NCI-H187 (cell line): ENCODE measurements around the gene MYT1.
"Not testable (repeated sequence)": the region's sequence is repeated elsewhere in the genome, so short reads cannot be mapped to it uniquely, and the experiment has no call there.

Experiments used
- DNase-seq, 2 experiments: peaks; one replicate each; lab custom pipeline; 2025; lab: John Stamatoyannopoulos, UW

MYT1 gene

DNA sequence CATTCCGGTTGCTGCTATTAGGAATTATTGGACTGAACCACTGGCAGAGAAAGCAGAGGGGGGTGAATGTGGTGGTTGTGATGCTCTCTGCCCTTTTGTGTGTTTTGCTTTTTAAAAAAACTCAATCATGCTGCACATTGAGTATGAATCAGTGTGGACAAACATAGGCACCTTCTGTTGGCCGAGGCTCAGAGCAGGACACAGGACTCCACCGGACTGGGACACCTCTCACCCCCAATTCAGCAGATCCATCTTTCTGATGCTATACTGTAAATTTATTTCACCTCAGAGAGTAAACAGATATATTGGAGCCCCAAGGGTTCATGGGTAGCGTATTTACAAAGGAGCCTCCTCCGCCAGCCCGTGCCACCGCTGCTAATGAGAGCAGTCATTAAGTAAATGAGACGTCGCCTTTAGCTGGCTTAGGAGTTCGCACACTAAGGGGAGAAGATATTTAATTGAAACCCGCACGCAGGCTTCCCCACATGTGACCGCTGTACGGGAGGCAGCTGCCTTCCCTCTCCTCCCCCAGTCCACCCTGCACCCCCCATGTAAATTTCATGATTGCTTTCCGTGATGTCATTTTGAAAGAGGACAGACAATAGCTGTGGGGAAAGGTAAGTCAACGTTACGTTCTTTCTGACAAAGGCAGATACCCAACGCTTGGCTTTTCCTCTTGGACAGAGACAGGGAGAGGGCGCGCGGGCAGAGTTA, at the start of gene MYT1:
TSS of gene MYT1 (plus strand) at position 330 of the 714 bp plus-strand sequence. CDS start 34,410 bp downstream, outside the sequence.
- DNase-seq: peak; percentile 68 to 92

DNA sequence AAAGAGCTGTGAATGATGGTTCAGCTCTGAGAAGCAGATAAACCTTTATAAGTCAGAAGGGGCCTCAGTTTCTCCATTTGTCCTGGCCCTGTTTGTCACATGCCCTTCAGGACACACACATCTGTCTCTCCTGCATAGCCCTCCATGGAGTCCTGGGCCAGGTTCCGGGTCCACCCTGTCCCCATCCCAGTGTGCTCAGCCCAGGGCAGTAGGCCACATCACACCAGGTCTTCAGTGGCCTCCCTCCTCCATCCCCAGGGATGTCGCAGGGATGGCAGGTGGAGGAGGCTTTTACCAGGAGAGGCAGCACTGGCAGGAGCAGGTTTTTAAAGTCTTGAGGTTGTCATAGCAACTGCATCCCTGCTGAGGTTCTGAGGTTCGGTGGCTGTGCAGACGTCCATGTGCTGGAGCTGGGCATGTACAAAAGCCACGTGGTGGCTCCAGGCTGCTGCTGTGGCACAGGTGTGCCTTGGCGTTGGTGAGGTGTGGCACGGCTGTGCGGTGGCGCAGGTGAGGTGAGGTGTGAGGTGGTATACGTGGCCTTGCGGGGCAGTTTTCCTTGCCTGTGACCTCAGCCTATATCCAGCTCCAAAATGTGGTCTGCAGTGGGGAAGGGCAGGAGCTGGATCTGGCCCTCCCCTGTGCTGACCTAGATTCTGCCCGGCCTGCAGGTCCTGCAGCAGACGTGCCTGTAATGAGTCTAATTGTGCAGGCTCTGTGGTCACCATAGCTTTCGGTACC, 48.9 kb upstream of the MYT1 start:
- peak; percentile 20 to 45 for DNase-seq

DNA sequence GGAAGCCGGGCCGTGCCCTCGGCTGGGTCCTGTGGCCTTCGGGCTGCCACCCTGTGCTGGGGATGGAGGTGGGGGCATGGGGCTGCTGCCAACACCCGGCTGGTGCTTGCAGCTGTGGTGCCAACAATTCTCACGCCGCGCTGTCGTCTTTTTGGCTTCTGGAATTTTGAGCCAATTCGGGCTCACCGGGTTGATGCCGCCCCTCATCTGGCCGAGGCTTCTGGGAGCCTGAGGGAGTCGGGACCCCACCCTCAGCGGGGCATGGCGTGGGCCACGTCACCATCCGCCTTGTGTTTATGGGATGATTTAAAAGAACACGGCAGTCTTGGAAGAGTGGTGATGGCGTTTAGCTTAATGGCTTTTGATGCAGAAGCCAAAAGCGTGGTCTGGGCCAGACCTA, 48.2 kb upstream of the MYT1 start:
- DNase-seq: no peak

DNA sequence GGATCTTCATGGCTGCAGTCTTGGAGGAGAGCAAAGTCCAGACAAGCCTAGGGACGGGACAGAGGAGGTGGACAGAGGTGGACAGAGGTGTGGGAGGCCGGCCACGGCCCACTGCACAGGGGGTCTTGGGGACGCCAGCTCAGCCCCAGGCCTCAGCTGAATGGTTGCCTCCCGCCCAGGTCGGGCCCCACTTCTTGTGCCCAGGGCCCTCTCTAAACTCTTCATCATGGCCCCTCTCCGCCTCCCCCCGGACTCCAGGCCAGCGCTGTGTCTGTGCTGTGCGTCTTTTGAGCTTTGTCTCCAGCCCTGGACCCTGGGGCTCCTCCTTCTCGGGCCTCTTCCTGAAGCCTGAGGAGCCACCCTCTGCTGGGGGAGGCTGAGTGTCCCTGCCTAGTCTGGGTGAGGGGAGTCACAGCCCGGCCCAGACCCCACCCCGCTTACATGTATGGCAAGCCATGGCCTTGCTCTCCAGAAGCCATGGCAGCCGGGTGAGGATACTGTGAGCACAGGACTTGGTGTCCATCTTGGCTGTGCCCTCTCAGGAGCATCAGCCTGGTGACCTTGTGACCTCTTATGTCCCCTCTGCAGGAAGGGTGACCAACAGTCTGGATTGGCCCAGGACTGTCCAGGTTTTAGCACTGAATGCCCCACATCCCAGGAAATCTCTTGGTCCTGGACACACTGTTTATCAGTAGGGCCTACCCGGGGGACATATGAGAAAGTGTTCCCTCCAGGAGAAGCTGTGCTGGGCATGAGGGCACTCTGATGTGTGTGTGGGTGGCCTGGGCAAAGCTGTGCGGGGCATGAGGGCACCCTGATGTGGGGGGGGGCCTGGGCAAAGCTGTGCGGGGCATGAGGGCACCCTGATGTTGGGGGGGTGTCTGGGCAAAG, 47.5 kb upstream of the MYT1 start:
- no peak for DNase-seq

GRCh38 chr20:64117432-64117777, 46.8 kb upstream of the MYT1 start:
- DNase-seq: not testable (repeated sequence)

DNA sequence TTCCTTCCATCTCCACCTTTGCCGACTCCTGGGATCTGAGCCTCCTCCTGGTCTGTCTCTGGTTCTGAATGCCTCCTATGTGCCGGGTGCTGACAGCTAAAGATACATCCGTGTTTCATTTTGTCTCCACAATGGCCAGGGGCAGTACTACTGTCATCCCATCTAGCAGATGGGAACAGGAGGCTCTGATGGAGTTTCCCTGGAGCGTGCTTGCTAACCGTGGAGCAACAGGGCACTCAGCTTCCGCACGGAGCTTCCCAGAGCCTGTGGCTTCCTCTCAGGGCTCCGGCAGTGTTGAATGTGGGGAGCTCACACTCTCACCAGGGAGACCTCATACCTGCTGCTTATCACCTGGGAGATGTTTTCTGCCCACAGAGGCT, 45.0 kb upstream of the MYT1 start:
- no peak for DNase-seq

DNA sequence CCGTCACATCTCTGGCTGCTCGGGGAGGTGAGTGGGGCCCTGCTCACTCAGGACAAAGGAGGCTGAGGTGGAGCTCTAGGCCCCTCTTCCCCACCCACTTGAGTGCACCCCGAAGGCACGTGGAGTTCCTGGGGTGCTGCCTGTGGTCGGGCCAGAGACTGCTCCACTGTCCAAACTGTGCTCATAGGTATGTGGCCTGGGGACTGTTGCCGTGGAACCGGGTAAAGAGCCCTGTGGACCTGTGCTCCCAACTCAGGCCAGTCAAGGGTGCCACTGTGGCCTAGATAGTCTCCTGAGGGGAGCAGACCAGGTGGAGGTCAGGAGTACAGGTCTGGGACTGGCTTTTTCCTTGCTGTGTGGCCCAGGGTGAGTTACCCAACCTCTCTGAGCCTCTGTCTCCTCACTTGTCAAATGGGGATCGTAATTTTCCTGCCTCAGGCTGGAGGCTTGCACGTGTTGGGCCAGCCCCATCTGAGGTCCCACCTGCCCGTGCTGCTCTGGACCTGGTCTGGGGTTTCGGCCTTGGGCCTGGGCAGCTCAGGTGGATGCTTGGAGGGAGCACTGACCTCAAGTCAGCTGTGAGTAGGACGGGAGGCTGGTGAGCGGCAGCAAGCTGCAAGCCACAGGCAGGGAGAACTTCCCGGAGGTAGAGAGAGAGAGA, 44.4 kb upstream of the MYT1 start:
- DNase-seq: no peak

DNA sequence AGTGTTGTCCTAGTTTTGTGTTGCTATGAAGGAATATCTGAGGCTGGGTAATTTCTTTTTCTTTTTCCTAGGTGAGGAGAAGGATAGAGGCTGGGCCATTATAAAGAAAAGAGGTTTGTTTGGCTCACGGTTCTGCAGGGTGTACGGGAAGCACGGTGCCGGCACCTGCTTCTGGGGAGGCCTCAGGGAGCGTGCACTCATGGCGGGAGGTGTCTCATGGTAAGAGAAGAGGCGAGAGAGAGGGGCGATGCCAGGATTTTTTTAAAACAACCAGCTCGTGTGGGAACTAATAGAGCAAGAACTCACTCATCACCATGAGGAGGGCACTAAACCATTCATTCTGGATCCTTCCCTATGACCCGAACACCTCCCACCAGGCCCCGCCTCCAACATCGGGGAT, 42.7 kb upstream of the MYT1 start:
- DNase-seq: no peak

DNA sequence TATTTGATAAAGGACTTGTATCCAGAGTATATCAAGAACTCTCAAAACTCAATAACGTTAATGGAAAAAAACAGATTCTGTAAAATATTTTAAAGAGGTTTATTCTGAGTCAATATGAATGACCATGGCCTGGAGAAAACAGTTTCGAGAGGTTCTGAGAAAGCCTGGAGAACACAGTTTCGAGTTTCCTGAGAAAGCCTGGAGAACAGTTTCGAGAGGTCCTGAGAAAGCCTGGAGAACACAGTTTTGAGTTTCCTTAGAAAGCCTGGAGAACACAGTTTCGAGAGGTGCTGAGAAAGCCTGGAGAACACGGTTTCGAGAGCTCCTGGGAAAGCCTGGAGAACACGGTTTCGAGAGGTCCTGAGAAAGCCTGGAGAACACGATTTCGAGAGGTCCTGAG, 41.3 kb upstream of the MYT1 start:
- not testable (repeated sequence) for DNase-seq

- DNase-seq: not testable (repeated sequence)
Observed at GRCh38 chr20:64123517-64123916, 40.7 kb upstream of the MYT1 start.

GRCh38 chr20:64129146-64129782, 35.0 kb upstream of the MYT1 start:
- no peak for DNase-seq

- DNase-seq: no peak
Observed at GRCh38 chr20:64130271-64130670, 34.0 kb upstream of the MYT1 start.

- DNase-seq: no peak
Observed at GRCh38 chr20:64130876-64131275, 33.4 kb upstream of the MYT1 start.

DNA sequence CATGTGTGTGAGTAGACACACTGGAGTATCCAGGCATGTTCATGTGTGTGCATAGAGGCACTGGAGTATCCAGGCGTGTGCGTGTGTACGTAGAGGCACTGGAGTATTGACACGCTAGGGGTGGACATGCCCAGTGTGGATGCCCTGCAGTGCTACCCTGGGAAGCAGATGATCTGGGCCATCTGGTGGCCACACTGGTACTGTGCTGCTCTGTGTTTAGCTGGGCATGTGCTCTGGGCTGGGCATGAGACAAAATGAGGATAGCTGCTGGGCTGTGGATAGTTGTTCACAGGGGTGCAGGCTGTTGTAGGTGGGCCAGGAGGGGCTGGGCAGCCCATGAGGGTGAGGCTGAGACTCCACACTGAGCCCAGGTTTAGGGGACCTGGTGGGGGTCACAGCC, 32.8 kb upstream of the MYT1 start:
- no peak for DNase-seq

DNA sequence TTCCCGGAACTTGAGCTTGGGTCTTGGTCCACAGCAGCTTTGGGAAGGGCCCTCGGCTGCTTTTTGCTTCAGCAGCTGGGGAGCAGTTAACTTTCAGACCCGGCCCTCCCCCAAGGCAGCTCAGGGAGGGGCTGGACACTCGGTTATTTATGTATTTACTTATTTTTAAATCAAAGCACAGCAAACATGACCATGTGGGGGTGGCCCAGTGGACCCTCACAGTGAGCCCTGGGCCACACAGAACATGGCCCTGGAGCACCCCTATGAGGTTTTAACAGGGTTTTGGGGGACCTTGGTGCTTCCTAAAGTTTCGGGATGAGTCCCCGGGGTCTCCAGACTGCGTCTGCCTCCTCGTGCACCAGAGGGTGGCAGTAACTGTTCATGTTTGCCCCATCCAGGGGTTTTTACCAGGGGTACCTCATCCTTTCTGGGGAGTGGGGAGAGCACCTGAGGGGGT, 30.3 kb upstream of the MYT1 start:
- no peak for DNase-seq

- DNase-seq: not testable (repeated sequence)
Observed at GRCh38 chr20:64134744-64135143, 29.5 kb upstream of the MYT1 start.

DNA sequence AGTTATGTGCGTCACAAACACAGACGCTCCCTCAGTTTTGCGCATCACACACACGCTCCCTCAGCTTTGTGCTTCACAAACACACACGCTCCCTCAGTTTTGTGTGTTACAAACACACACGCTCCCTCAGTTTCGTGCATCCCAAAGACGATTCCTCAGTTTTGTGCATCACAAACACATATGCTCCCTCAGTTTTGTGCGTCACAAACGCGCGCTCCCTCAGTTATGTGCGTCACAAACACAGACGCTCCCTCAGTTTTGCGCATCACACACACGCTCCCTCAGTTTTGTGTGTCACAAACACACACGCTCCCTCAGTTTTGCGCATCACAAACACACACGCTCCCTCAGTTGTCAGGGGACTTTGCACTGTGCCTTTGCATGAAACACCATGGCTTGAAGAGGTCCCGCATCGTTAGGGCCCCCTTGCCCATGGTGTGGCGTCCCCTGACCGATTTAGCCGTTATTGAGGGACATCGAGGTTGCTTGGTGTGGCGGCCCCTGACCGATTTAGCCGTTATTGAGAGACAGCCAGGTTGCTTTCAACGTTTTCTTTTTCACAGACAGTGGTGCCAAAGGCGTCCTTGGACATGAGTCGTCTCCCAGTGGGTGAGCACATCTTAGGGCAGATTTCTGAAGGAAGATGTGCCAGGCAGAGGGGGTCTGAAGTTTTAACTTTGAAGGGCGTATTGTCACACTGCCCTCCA, 28.1 kb upstream of the MYT1 start:
- no peak for DNase-seq

GRCh38 chr20:64137598-64138031, 26.6 kb upstream of the MYT1 start:
- no peak for DNase-seq

DNA sequence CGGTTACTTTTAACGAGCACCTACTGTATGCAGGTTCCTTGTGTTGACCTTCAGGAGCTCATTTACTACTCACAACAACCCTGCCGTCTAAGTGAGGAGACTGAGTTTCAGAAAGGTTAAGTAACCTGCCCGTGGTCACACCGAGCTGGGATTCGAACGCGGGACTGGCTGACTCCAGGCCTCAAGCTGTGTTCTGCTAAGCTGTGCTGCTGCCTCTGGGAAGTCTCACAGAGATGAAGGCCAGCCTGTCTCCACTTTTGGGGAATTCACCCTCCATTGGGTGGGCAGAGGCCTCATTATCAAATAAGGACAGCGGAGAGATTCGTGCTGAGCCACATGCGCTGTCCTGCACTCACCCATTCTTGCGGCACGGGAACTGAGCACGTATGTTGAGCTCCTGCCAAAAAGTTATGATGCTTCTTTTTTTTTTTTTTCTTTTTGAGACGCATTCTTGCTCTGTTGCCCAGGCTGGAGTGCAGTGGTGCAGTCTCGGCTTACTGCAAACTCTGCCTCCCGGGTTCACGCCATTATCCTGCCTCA, 25.9 kb upstream of the MYT1 start:
- DNase-seq: no peak
